GM12891 (cell line): ENCODE measurements around the gene ATG10.
"Not testable (repeated sequence)": the region's sequence is repeated elsewhere in the genome, so short reads cannot be mapped to it uniquely, and the experiment has no call there.

Experiments
- DNase-seq: peaks from one replicate; pipeline ENCODE4 v3.0.0; 2011; ENCODE audit warnings: low spot score; ENCODE audit not compliant: insufficient read length
- FAIRE-seq: peaks from 2 replicates; lab custom pipeline; 2011; peaks lifted over from hg19 to GRCh38; lab: Jason Lieb, UNC
- PAX5 ChIP-seq: IDR thresholded peaks from 2 replicates; pipeline ENCODE4 v1.6.1; 2011; ENCODE audit warnings: low read length, moderate library complexity, mild to moderate bottlenecking; ENCODE audit not compliant: insufficient read depth, severe bottlenecking
- POLR2A ChIP-seq: IDR thresholded peaks from 2 replicates; pipeline ENCODE4 v1.6.1; 2011; ENCODE audit warnings: low read depth, low read length, control low read depth
- POLR2AphosphoS5 ChIP-seq: IDR thresholded peaks from 2 replicates; pipeline ENCODE4 v1.6.1; 2011; ENCODE audit warnings: low read depth, low read length, control low read depth
- POU2F2 ChIP-seq: IDR thresholded peaks from 2 replicates; pipeline ENCODE4 v1.6.1; 2011; ENCODE audit warnings: low read depth, mild to moderate bottlenecking, control low read depth, low read length, moderate library complexity
- SPI1 ChIP-seq: IDR thresholded peaks from 2 replicates; pipeline ENCODE4 v1.6.1; 2011; ENCODE audit warnings: low read depth, low read length, control low read depth
- TAF1 ChIP-seq: IDR thresholded peaks from 2 replicates; pipeline ENCODE4 v1.6.1; 2011; ENCODE audit warnings: low read depth, low read length, control low read depth

Gene ATG10

DNA sequence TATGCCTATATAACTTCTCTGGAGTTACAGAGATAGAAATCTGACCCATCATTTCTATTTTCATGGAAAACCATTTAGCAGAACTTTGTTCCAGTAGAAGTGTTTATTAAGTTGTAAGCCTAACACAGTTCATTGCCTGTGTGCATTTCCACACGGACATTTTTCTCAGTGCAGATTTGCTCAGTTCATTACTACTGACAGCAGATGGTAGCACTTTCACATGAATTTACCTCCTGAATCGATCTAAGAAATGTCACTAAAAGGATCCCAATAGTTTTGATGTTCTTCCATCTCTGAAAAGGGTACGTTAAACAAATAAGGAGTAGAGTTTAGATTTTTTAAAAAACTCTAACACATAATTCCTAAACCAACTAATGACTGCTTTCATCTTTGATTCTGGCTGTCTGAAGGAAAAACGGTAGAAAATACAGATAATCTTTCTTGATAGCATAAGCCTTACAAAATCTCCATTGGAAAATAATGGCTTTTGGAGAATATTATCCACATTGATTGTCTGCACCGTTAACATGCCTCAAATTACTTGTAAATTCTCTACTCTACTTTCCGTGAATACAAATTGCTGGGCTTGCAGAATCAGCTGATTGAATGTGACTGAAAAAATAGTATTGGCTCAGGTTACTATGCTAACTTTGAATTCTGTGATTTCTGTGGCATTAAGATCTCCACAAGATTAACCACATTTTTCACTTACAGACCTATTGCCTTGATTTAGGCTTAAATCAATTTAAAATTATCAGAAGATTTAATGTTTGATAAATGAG, 273.2 kb downstream of the ATG10 start:
- no peak for FAIRE-seq
- DNase-seq, result no peak
- TF ChIP-seq POU2F2 (no peak), SPI1 (no peak), TAF1 (no peak), POLR2AphosphoS5 (no peak), POLR2A (no peak), PAX5 (no peak)

DNA sequence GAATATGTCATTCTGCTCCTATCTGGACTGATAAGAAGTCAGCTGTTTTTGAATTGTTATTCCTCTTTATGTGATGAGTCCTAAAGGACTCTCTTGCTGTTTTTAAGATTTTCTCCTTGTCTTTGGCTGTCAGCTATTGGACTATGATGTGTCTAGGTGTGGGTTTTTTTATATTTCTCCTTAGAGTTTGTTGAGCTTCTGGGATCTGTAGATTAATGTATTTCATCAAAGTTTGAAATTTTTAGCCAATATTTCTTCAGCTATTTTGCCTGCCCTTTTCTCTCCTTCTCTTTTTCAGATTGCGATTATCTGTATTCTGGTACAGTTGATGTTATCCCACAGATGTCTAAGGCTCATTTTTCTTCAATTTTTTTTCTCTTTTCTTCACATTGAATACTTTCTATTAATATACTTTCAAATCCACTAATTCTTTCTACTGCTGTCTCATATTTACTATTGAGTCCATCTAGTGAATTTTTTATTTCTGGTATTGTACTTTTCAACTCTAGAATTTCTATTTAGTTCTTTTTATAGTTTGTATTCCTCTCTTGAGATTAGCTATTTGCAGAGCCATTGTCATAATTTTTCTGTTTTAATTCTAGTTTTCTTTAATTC, 275.2 kb downstream of the ATG10 start:
- TF ChIP-seq PAX5 (no peak), POLR2AphosphoS5 (no peak), POLR2A (no peak), SPI1 (no peak), POU2F2 (no peak), TAF1 (no peak)
- no peak for FAIRE-seq
- no peak for DNase-seq

DNA sequence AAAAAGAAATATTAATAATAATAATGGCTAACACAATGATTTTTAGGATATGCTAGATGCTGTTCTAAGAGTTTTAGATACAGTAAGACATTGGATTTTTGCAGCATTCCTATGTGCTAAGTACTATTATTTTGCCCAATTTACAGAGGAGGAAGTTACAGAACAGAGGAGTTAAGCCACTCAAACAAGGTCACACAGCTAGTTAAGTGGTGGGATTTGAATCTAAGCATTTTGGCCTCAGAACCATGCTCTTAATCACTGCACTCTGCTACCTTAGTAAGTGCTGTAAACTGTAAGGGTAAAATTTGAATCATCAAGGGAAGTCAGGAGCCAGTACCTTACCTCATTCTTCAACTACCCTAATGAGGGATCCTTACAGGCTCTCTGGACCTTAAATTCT, 280.9 kb downstream of the ATG10 start:
- FAIRE-seq, result no peak
- TF ChIP-seq TAF1 (no peak), POLR2A (no peak), POU2F2 (no peak), SPI1 (no peak), POLR2AphosphoS5 (no peak), PAX5 (no peak)

DNA sequence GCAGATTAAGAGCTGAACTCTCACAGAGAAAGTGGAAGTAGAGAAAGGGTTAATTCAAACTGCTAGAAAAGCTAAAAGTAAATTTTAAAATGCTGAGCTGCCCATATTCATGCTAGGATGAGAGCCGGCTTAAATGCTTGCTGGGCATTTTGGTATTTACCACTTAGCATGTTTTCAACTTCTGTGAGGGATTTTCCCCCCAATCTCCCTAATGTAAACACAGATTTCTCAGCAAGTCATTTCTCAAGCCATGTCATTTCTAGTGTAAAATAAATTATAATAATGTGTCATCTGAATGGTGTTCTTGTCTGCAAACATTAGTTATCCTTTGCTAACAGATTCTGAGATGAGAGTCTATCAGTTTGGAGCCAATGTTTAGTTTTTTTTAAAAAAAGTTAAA, 284.0 kb downstream of the ATG10 start:
- no peak for DNase-seq
- FAIRE-seq, result no peak
- TF ChIP-seq PAX5 (no peak), POLR2AphosphoS5 (no peak), POU2F2 (no peak), POLR2A (no peak), TAF1 (no peak), SPI1 (no peak)

More for the DNA sequence above, 280.9 kb downstream of the ATG10 start:
- no peak for DNase-seq

DNA sequence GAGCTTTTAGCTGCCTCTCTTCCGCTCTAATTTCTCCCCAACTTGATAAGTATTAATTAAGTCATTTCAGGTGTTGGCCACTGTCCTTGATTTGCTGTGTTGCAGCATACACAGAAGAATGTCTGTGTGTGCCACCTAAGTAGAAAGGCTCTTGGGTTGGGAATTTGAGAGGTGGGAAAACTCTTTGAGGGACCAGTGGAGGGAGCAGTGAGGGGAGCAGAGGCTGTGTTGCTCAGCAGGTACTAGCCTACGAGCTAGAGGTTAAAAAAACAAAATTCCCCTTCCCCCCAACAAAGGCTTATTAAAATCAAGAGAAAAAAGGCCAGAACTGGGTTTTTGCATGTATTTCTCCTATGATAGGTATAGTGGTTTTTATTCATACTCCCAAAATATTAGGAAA, 285.4 kb downstream of the ATG10 start:
- DNase-seq (no peak), FAIRE-seq (no peak)
- TF ChIP-seq POU2F2 (no peak), POLR2A (no peak), POLR2AphosphoS5 (no peak), TAF1 (no peak), SPI1 (no peak), PAX5 (no peak)

DNA sequence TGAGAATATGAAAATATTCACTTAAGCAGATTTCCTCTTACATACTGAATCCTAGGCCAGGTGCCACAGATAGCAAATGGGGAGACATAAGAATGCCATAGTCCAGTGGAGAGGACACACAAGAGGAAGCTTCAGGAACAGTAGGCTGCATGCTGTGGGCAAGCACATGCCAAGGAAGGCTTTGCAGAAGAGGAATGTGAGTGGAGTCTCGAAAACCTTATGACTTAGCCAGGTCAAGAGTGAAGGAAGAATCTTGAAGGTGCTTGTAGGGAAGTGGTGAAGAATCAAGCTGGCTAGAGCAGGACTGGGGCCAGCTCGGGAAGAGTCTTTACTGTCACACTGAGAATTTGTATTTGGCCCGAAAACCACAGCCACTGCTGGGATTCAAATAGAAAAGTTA, 285.9 kb downstream of the ATG10 start:
- FAIRE-seq, result no peak
- TF ChIP-seq POU2F2 (no peak), PAX5 (no peak), TAF1 (no peak), POLR2A (no peak), POLR2AphosphoS5 (no peak), SPI1 (no peak)
- no peak for DNase-seq

DNA sequence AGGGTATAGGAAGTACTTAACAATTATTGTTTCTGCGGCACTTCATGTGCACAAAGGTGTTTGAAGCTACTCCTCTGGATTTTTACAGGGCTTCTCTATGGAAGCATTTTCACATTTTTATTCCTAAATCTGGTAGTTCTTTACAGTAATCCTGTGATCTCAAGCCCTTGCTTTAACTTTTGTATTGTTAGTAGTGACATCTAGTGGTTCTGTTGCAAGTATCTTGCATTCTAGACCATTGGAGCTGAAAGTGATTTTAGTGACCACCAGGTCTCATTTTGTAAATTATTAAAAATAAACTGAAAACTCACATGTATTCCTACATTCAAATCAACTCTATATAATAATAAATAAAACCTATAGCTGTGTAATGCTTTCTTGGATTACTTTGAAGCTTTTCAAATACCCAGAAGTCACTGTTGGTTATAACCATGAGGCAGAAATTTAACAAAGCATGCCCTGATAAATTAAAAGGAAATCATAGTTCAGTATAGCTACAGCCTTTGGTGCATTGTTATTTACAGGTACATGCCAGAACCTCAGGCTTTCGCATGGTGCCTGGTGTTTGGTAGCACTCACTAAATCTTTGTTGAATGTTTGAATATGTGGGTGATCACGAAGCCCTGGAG, 287.5 kb downstream of the ATG10 start:
- TF ChIP-seq SPI1 (no peak), POLR2A (no peak), POU2F2 (no peak), TAF1 (no peak), POLR2AphosphoS5 (no peak), PAX5 (no peak)
- FAIRE-seq, result no peak
- DNase-seq, result no peak

- TF ChIP-seq POLR2A (no peak), PAX5 (no peak), POU2F2 (no peak), SPI1 (no peak), TAF1 (no peak), POLR2AphosphoS5 (no peak)
- DNase-seq (no peak), FAIRE-seq (no peak)
These were observed 293.2 kb downstream of the ATG10 start for GRCh38 chr5:82265047-82265446.

GRCh38 chr5:82267297-82267933, 295.6 kb downstream of the ATG10 start:
- not testable (repeated sequence) for FAIRE-seq, DNase-seq
- TF ChIP-seq SPI1, result peak; percentile 37; the same call in 1 of the 2 replicates

DNA sequence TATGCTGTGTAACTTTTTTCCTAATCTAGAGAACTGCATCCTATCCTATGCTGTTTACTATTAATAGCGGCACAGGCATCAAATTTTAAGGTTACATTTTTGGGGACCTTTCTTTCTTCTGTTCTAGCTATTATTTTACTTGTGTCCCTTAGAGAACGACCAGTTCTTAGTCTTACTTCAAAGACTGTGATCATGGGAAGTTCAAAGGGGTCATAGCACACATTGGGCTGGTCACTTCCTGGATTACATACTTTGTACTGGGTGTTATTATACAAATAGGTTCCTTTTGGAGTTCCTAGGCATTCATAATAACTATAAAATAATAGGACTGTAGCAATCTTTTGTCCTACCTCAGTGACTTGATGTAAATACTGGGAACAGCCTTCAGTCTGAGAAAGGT, 297.5 kb downstream of the ATG10 start:
- DNase-seq, result not testable (repeated sequence)

More for the DNA sequence above, 297.5 kb downstream of the ATG10 start:
- FAIRE-seq, result not testable (repeated sequence)
